IMR-90 (cell line): ENCODE data around the gene CCDC12. TPM values are rescaled to one million over a fixed set of nuclear protein-coding genes. Genes with fewer than 3 reads are reported as not detected.

Experiments used
- ATAC-seq: fragments of 200-7000 bp; cut with Tn5 transposase; 2 replicates; pipeline ENCODE4 v1.9.1; 2020; ENCODE audit warnings: low read depth, mild to moderate bottlenecking, moderate library complexity
- BruUV-seq: library from RNA; stranded (reverse); fragments of 400-500 nt; replicated peaks from 2 replicates; lab custom pipeline; 2021; lab: Mats Ljungman, UMichigan
- CTCF ChIA-PET: fragments of 300-600 bp; formaldehyde crosslinking; extraction: SDS; loops from one replicate; lab custom pipeline; 2021; ENCODE audit warnings: antibody characterized with exemption; lab: Yijun Ruan, JAX
- POLR2A ChIA-PET: fragments of 300-600 bp; sonication (Branson Sonifier 250); formaldehyde crosslinking; loops from one replicate; lab custom pipeline; 2022; ENCODE audit warnings: antibody characterized with exemption; ENCODE audit not compliant: unreplicated experiment; lab: Charles Lee
- DNase-seq: peaks from one replicate; pipeline ENCODE4 v3.0.0; 2013
- H2AFZ ChIP-seq: replicated peaks from 2 replicates; pipeline ENCODE3; 2013; ENCODE audit warnings: low read length, mild to moderate bottlenecking; ENCODE audit not compliant: poor library complexity
- H2AK5ac ChIP-seq: 2 replicates; pipeline ENCODE4 v1.6.1; 2013; ENCODE audit warnings: low read depth, low read length, inconsistent platforms
- H2AK9ac ChIP-seq: replicated peaks from 2 replicates; pipeline ENCODE3; 2013; ENCODE audit warnings: mild to moderate bottlenecking, low read depth, low read length, moderate library complexity; ENCODE audit not compliant: poor library complexity
- H2BK120ac ChIP-seq: 2 replicates; pipeline ENCODE4 v1.6.1; 2013; ENCODE audit warnings: low read depth, low read length, inconsistent platforms
- H2BK15ac ChIP-seq: 3 replicates; pipeline ENCODE4 v1.6.1; 2013; ENCODE audit warnings: low read depth, low read length, inconsistent platforms
- H2BK20ac ChIP-seq: 2 replicates; pipeline ENCODE4 v1.6.1; 2013; ENCODE audit warnings: low read depth, mild to moderate bottlenecking, inconsistent platforms, low read length, moderate library complexity
- H2BK5ac ChIP-seq: 2 replicates; pipeline ENCODE4 v1.6.1; 2013; ENCODE audit warnings: mild to moderate bottlenecking, low read depth, low read length, inconsistent platforms; ENCODE audit not compliant: poor library complexity, severe bottlenecking
- H3K14ac ChIP-seq: replicated peaks from 2 replicates; pipeline ENCODE4 v1.6.1; 2013; ENCODE audit warnings: low read depth, low read length, inconsistent platforms
- H3K18ac ChIP-seq: 2 replicates; pipeline ENCODE4 v1.6.1; 2013; ENCODE audit warnings: low read depth, low read length, control low read depth
- H3K23ac ChIP-seq: 2 replicates; pipeline ENCODE4 v1.6.1; 2013; ENCODE audit warnings: low read depth, low read length, inconsistent platforms
- H3K27ac ChIP-seq: 2 replicates; pipeline ENCODE4 v1.5.1; 2013; ENCODE audit warnings: mild to moderate bottlenecking, control low read depth, low read length; ENCODE audit not compliant: insufficient read depth
- H3K27me3 ChIP-seq: 2 replicates; pipeline ENCODE4 v1.6.1; 2013; ENCODE audit warnings: low read length; ENCODE audit not compliant: control insufficient read depth, insufficient read depth
- H3K36me3 ChIP-seq: 2 replicates; pipeline ENCODE4 v1.6.1; 2013; ENCODE audit warnings: low read length, mixed read lengths; ENCODE audit not compliant: control insufficient read depth, insufficient read depth
- H3K4ac ChIP-seq: 2 replicates; pipeline ENCODE4 v1.6.1; 2013; ENCODE audit warnings: low read depth, low read length, inconsistent platforms
- H3K4me1 ChIP-seq: 2 replicates; pipeline ENCODE4 v1.6.1; 2013; ENCODE audit warnings: low read length, mixed read lengths; ENCODE audit not compliant: control insufficient read depth, insufficient read depth
- H3K4me2 ChIP-seq: 2 replicates; pipeline ENCODE4 v1.6.1; 2013; ENCODE audit warnings: low read depth, mild to moderate bottlenecking, control low read depth, low read length, moderate library complexity
- H3K4me3 ChIP-seq: 2 replicates; pipeline ENCODE4 v1.5.1; 2013; ENCODE audit warnings: low read depth, mild to moderate bottlenecking, control low read depth, low read length, moderate library complexity; ENCODE audit not compliant: insufficient read depth
- H3K56ac ChIP-seq: 2 replicates; pipeline ENCODE4 v1.6.1; 2013; ENCODE audit warnings: low read length, inconsistent platforms; ENCODE audit not compliant: insufficient read depth; ENCODE audit errors: extremely low read depth
- H3K79me1 ChIP-seq, 2 experiments: 2 replicates each; pipeline ENCODE4 v1.6.1; 2013; ENCODE audit warnings: low read length in 2 of 2, inconsistent platforms in 1 of 2, low read depth in 1 of 2
- H3K9ac ChIP-seq: 2 replicates; pipeline ENCODE4 v1.6.1; 2013; ENCODE audit warnings: low read depth, low read length, control low read depth
- H3K9me1 ChIP-seq: 2 replicates; pipeline ENCODE4 v1.6.1; 2013; ENCODE audit warnings: low read length, inconsistent platforms; ENCODE audit not compliant: insufficient read depth
- H3K9me3 ChIP-seq: 2 replicates; pipeline ENCODE4 v1.6.1; 2013; ENCODE audit warnings: low read length; ENCODE audit not compliant: control insufficient read depth, insufficient read depth
- H4K20me1 ChIP-seq: 2 replicates; pipeline ENCODE4 v1.6.1; 2013; ENCODE audit warnings: low read length, inconsistent platforms; ENCODE audit not compliant: insufficient read depth
- H4K5ac ChIP-seq: 2 replicates; pipeline ENCODE4 v1.6.1; 2013; ENCODE audit warnings: mild to moderate bottlenecking, low read depth, low read length, control low read depth
- H4K8ac ChIP-seq, 2 experiments: 2 replicates each; pipeline ENCODE4 v1.6.1; 2013; ENCODE audit warnings: low read depth in 2 of 2, low read length in 2 of 2, control low read depth in 1 of 2, inconsistent platforms in 1 of 2
- H4K91ac ChIP-seq: 2 replicates; pipeline ENCODE4 v1.6.1; 2013; ENCODE audit warnings: low read depth, low read length, inconsistent platforms; ENCODE audit not compliant: insufficient read depth
- BHLHE40 ChIP-seq: fragments of 150-350 bp; IDR thresholded peaks from 2 replicates; pipeline ENCODE4 v1.6.1; 2016; ENCODE audit warnings: mild to moderate bottlenecking, low read depth, low read length
- CEBPB ChIP-seq: IDR thresholded peaks from 2 replicates; pipeline ENCODE4 v1.6.1; 2012; ENCODE audit warnings: low read depth, low read length, improper control_type of control experiment
- CHD1 ChIP-seq: IDR thresholded peaks from 2 replicates; pipeline ENCODE4 v1.6.1; 2012; ENCODE audit warnings: low read depth, low read length, improper control_type of control experiment
- CTCF ChIP-seq: conservative IDR thresholded peaks from 2 replicates; pipeline ENCODE4 v1.5.1; 2012; ENCODE audit warnings: mild to moderate bottlenecking, low read depth, low read length, improper control_type of control experiment
- ELK1 ChIP-seq: fragments of 150-350 bp; IDR thresholded peaks from 2 replicates; pipeline ENCODE4 v1.6.1; 2016; ENCODE audit warnings: low read depth, mild to moderate bottlenecking, low read length, moderate library complexity, borderline replicate concordance
- FOS ChIP-seq: fragments of 150-350 bp; IDR thresholded peaks from 2 replicates; pipeline ENCODE4 v1.6.1; 2016; ENCODE audit warnings: low read depth, low read length
- MAFK ChIP-seq: IDR thresholded peaks from 2 replicates; pipeline ENCODE4 v1.6.1; 2012; ENCODE audit warnings: low read depth, low read length, improper control_type of control experiment
- MAZ ChIP-seq: IDR thresholded peaks from 2 replicates; pipeline ENCODE4 v1.6.1; 2012; ENCODE audit warnings: low read depth, mild to moderate bottlenecking, low read length, improper control_type of control experiment, moderate library complexity, borderline replicate concordance
- MXI1 ChIP-seq: IDR thresholded peaks from 2 replicates; pipeline ENCODE4 v1.6.1; 2012; ENCODE audit warnings: low read depth, mild to moderate bottlenecking, low read length, moderate library complexity, borderline replicate concordance
- NFE2L2 ChIP-seq: fragments of 150-350 bp; IDR thresholded peaks from 2 replicates; pipeline ENCODE4 v1.6.1; 2016; ENCODE audit warnings: low read depth, mild to moderate bottlenecking, low read length
- POLR2A ChIP-seq: IDR thresholded peaks from 2 replicates; pipeline ENCODE4 v1.6.1; 2012; ENCODE audit warnings: mild to moderate bottlenecking, low read depth, low read length
- RAD21 ChIP-seq: IDR thresholded peaks from 2 replicates; pipeline ENCODE4 v1.6.1; 2012; ENCODE audit warnings: low read length, improper control_type of control experiment
- RCOR1 ChIP-seq: IDR thresholded peaks from 2 replicates; pipeline ENCODE4 v1.6.1; 2012; ENCODE audit warnings: mild to moderate bottlenecking, low read length, improper control_type of control experiment; ENCODE audit not compliant: insufficient replicate concordance
- RFX5 ChIP-seq: IDR thresholded peaks from 2 replicates; pipeline ENCODE4 v1.8.0; 2012; ENCODE audit warnings: low read depth, mild to moderate bottlenecking, low read length, moderate library complexity
- SMC3 ChIP-seq: fragments of 150-350 bp; IDR thresholded peaks from 2 replicates; pipeline ENCODE4 v1.6.1; 2016; ENCODE audit warnings: low read depth, mild to moderate bottlenecking, antibody characterized with exemption, low read length, moderate library complexity
- USF2 ChIP-seq: fragments of 150-350 bp; IDR thresholded peaks from 2 replicates; pipeline ENCODE4 v1.6.1; 2017; ENCODE audit warnings: mild to moderate bottlenecking, antibody characterized with exemption, low read length, low read depth
- WGBS, 2 experiments: methylation state at CpG; one replicate each; pipeline versions ENCODE4 v1.1.5 to v1.1.7; 2013; ENCODE audit warnings: missing lambda C conversion rate in 2 of 2; ENCODE audit not compliant: insufficient read length in 1 of 2; ENCODE audit errors: extremely low coverage in 2 of 2; 5-methylcytosine and 5-hydroxymethylcytosine counted together
- dilution Hi-C: fragments of 300-500 bp; cut with HindIII; formaldehyde crosslinking; loops from one replicate; pipeline ENCODE4 v1.14.3; 2018; ENCODE audit warnings: low sequenced_read_pairs; ENCODE audit not compliant: unreplicated experiment
- in situ Hi-C: fragments of 300-500 bp; cut with MboI; formaldehyde crosslinking; loops from 3 replicates; pipeline ENCODE4 v1.14.3; 2019; ENCODE audit warnings: low sequenced_read_pairs, inconsistent platforms, mixed read lengths
- intact Hi-C: fragments of 100-400 bp; cut with micrococcal nuclease; formaldehyde crosslinking; loops from 2 replicates; pipeline ENCODE4 v1.10.0; 2022
- polyA plus RNA-seq, 3 experiments: library from polyadenylated mRNA; depleted of rRNA; stranded (reverse); fragments of >200 nt; gene quantifications; 2 replicates each; pipeline ENCODE4 v1.2.3, GENCODE V29; 2012; ENCODE audit warnings: low replicate concordance in 1 of 3
- total RNA-seq: library from RNA; depleted of rRNA; stranded (reverse); fragments of >200 nt; gene quantifications from 2 replicates; pipeline ENCODE4 v1.2.3, GENCODE V29; 2012

Gene CCDC12
- total and polyA plus RNA-seq, 2 of the 4 experiments (the other 2 are of a cell fraction) = 15.2 to 35.1 TPM

GRCh38 chr3:46895204-46895660 lies 81.3 kb downstream of the CCDC12 start:
- Histone ChIP-seq H3K14ac (no peak overlapping the region), H3K56ac (no peak overlapping the region), H3K18ac (no peak overlapping the region), H4K8ac (no peak overlapping the region), H3K27ac (no peak overlapping the region), H2AK5ac (no peak overlapping the region), H3K9me3 (no peaks in the 10 kb centered on the region), H4K5ac (no peak overlapping the region), H3K27me3 (peaks cover 29% of the 10 kb centered on the region), H3K9ac (no peak overlapping the region), H4K91ac (no peak overlapping the region), H3K36me3 (no peaks in the 10 kb centered on the region), H3K4me2 (no peak overlapping the region), H3K23ac (no peak overlapping the region), H3K9me1 (0 out of 2 replicates have a peak, but pooled peaks cover 3% of the 10 kb centered on the region), H2BK120ac (no peak overlapping the region), H3K79me1 (no peaks in the 10 kb centered on the region), H3K4me1 (no peaks in the 10 kb centered on the region; the same call in 1 of the 2 replicates), H2AK9ac (no peak overlapping the region), H3K4ac (no peak overlapping the region), H2AFZ (no peak overlapping the region), H2BK5ac (no peak overlapping the region), H4K20me1 (peaks cover 4% of the 10 kb centered on the region; the same call in 1 of the 2 replicates), H2BK20ac (no peak overlapping the region), H2BK15ac (no peak overlapping the region), H3K4me3 (no peak overlapping the region)
- in situ Hi-C loops = loop anchor here (5.0 to 25.0 kb wide), 2 partner anchors 193 to 408 kb away; partner anchors contain the start of genes RTP3 and TMIE
- CTCF ChIA-PET = interaction anchor here (0.6 to 1.6 kb wide), 2 partner anchors 187 to 203 kb away, joined by 6 to 7 read pairs; no protein-coding TSS in a partner anchor
- no TSS peak for BruUV-seq
- intact Hi-C loops = loop anchor here (1.0 kb wide), 2 partner anchors 29 to 190 kb away; no protein-coding TSS in a partner anchor
- 22% methylated on average over 3 of the region's 5 CpGs; no CpG with 5 or more reads in 1 of the 2 experiments for WGBS, 2 experiments
- ATAC-seq = peak; percentile 52
- peak; percentile 34 for DNase-seq
- dilution Hi-C loops = no loop called here
- POLR2A ChIA-PET = no interaction called here
- TF ChIP-seq CEBPB (no peak), RFX5 (no peak), POLR2A (no peak), USF2 (no peak), FOS (no peak), MAFK (no peak), RAD21 (peak; percentile 80), NFE2L2 (no peak), MXI1 (no peak), RCOR1 (no peak), BHLHE40 (no peak), CTCF (peak; percentile 81), ELK1 (no peak), MAZ (peak; percentile 87), CHD1 (no peak), SMC3 (peak; percentile 92)
